HG03196 (cell line): ENCODE measurements around the gene OXER1.
"Not testable (repeated sequence)": the region's sequence is repeated elsewhere in the genome, so short reads cannot be mapped to it uniquely, and the experiment has no call there.

ENCODE experiments used
- ATAC-seq: cut with Tn5 transposase; IDR thresholded peaks from one replicate; pipeline ENCODE4 v1.9.1; 2021; ENCODE audit not compliant: unreplicated experiment

OXER1 gene

GRCh38 chr2:42754021-42754775, 9.7 kb downstream of the OXER1 start:
- peak; percentile 63 for ATAC-seq

- ATAC-seq, result no peak
These were observed 10.8 kb downstream of the OXER1 start for GRCh38 chr2:42752816-42753813.

GRCh38 chr2:42752314-42752713, 11.6 kb downstream of the OXER1 start:
- ATAC-seq, result peak; percentile 42

GRCh38 chr2:42748840-42749239, 15.1 kb downstream of the OXER1 start:
- ATAC-seq, result no peak

GRCh38 chr2:42747422-42747821, 16.5 kb downstream of the OXER1 start:
- no peak for ATAC-seq

- ATAC-seq, result no peak
These were observed 19.3 kb downstream of the OXER1 start for GRCh38 chr2:42744545-42745082.

GRCh38 chr2:42743659-42743990, 20.3 kb downstream of the OXER1 start:
- no peak for ATAC-seq

- no peak for ATAC-seq
These were observed 20.9 kb downstream of the OXER1 start for GRCh38 chr2:42742740-42743658.

- ATAC-seq, result no peak
These were observed 22.8 kb downstream of the OXER1 start for GRCh38 chr2:42741140-42741539.

- no peak for ATAC-seq
These were observed 27.2 kb downstream of the OXER1 start for GRCh38 chr2:42736598-42737322.

GRCh38 chr2:42733852-42734251, 30.1 kb downstream of the OXER1 start:
- no peak for ATAC-seq

- ATAC-seq, result not testable (repeated sequence)
These were observed 32.6 kb downstream of the OXER1 start for GRCh38 chr2:42731316-42731715.

GRCh38 chr2:42726680-42727079, 37.3 kb downstream of the OXER1 start:
- no peak for ATAC-seq

- no peak for ATAC-seq
These were observed 38.3 kb downstream of the OXER1 start for GRCh38 chr2:42725657-42726056.

GRCh38 chr2:42724886-42725285, 39.0 kb downstream of the OXER1 start:
- ATAC-seq, result no peak

GRCh38 chr2:42723465-42723864, 40.5 kb downstream of the OXER1 start:
- no peak for ATAC-seq

- peak; percentile 96 for ATAC-seq
These were observed 41.4 kb downstream of the OXER1 start for GRCh38 chr2:42722320-42723190.

GRCh38 chr2:42721898-42722297, 42.0 kb downstream of the OXER1 start:
- ATAC-seq, result no peak

GRCh38 chr2:42714686-42715085, 49.2 kb downstream of the OXER1 start:
- no peak for ATAC-seq
